H1 (cell line): ENCODE results near the gene MRPL43. TPM values are rescaled to one million over a fixed set of nuclear protein-coding genes. Genes with fewer than 3 reads are reported as not detected.

Experiments used
- BACH1 ChIP-seq: IDR thresholded peaks from 2 replicates; pipeline ENCODE4 v1.6.1; 2012; ENCODE audit warnings: low read length, improper control_type of control experiment
- CHD2 ChIP-seq: IDR thresholded peaks from 2 replicates; pipeline ENCODE4 v1.6.1; 2012; ENCODE audit warnings: low read length, improper control_type of control experiment
- CHD7 ChIP-seq: fragments of 300-600 bp; sonication (generic); IDR thresholded peaks from 2 replicates; pipeline ENCODE4 v1.7.1; 2012; ENCODE audit warnings: low read length, moderate library complexity, mild to moderate bottlenecking, inconsistent platforms; ENCODE audit not compliant: insufficient replicate concordance
- EZH2 ChIP-seq: fragments of 200-600 bp; sonication (generic); IDR thresholded peaks from 2 replicates; pipeline ENCODE4 v1.7.1; 2012; ENCODE audit warnings: low read depth, mild to moderate bottlenecking, moderate library complexity, low read length, inconsistent platforms; ENCODE audit not compliant: severe bottlenecking
- FOSL1 ChIP-seq: IDR thresholded peaks from 2 replicates; pipeline ENCODE4 v1.6.1; 2011; ENCODE audit warnings: mild to moderate bottlenecking, low read depth, low read length, moderate library complexity; ENCODE audit not compliant: insufficient read depth
- GTF2F1 ChIP-seq: IDR thresholded peaks from 2 replicates; pipeline ENCODE4 v1.6.1; 2012; ENCODE audit warnings: low read depth, low read length, improper control_type of control experiment, borderline replicate concordance
- MAFK ChIP-seq: IDR thresholded peaks from 2 replicates; pipeline ENCODE4 v1.6.1; 2012; ENCODE audit warnings: low read depth, mild to moderate bottlenecking, improper control_type of control experiment, low read length
- MAX ChIP-seq: IDR thresholded peaks from 2 replicates; pipeline ENCODE4 v1.6.1; 2012; ENCODE audit warnings: inconsistent platforms
- NRF1 ChIP-seq: IDR thresholded peaks from 2 replicates; pipeline ENCODE4 v1.6.1; 2011; ENCODE audit warnings: mild to moderate bottlenecking, low read depth, low read length, improper control_type of control experiment
- SUZ12 ChIP-seq: fragments of 200-600 bp; sonication (generic); IDR thresholded peaks from 2 replicates; pipeline ENCODE4 v1.6.1; 2012; ENCODE audit warnings: mild to moderate bottlenecking, inconsistent platforms, low read length, moderate library complexity, mixed read lengths
- YY1 ChIP-seq: IDR thresholded peaks from 2 replicates; pipeline ENCODE4 v1.6.1; 2011; ENCODE audit warnings: low read depth, mild to moderate bottlenecking, low read length
- polyA plus RNA-seq, 7 experiments: library from polyadenylated mRNA; depleted of rRNA in 3 of 7; stranded (reverse) in 5 of 7; unstranded in 2 of 7; fragments of >200 nt in 5 of 7; fragments of 200-250 nt in 2 of 7; gene quantifications; 1 replicate in 5 of 7; 2 replicates in 1 of 7; 4 replicates in 1 of 7; pipeline versions ENCODE4 v1.2.1 to v1.2.3, GENCODE V29; 2011 to 2013; ENCODE audit warnings: missing spikeins in 2 of 7, mixed read lengths in 2 of 7
- total RNA-seq: library from RNA; stranded (reverse); fragmentation: NEBNext Ultra II Directional; extraction: Animal tissue kit (Norgen Biotek cat#: 25700); gene quantifications from 2 replicates; pipeline ENCODE4 v1.2.1, GENCODE V29; 2021

Gene MRPL43
- total and polyA plus RNA-seq, 2 of the 8 experiments (the other 6 are each of a cell fraction or from before 2014, with no cell fraction given) = 74.1 to 149 TPM

- no peak for TF ChIP-seq CHD7
- no peak for TF ChIP-seq CHD2
- TF ChIP-seq MAX = peak; percentile 31; the same call in 1 of the 2 replicates
- TF ChIP-seq EZH2 = no peak
- TF ChIP-seq YY1 = no peak
- no peak for TF ChIP-seq SUZ12
- TF ChIP-seq FOSL1 = no peak
- TF ChIP-seq MAFK = no peak
- TF ChIP-seq BACH1 = no peak
- peak; percentile 68; the same call in 1 of the 2 replicates for TF ChIP-seq GTF2F1
- no peak for TF ChIP-seq NRF1
These were observed 9.5 kb upstream of the MRPL43 start (continued) for GRCh38 chr10:100996678-100997359.
